GM19043 (cell line): ENCODE results near the gene STAG1.

Experiments
- ATAC-seq: cut with Tn5 transposase; IDR thresholded peaks from one replicate; pipeline ENCODE4 v1.9.1; 2021; ENCODE audit warnings: low read depth; ENCODE audit not compliant: unreplicated experiment

STAG1 gene

GRCh38 chr3:136291302-136291701 is 460.9 kb downstream of the STAG1 start:
- no peak for ATAC-seq
